Measurements from ENCODE around the gene GYS1.
"Not testable (repeated sequence)": the region's sequence is repeated elsewhere in the genome, so short reads cannot be mapped to it uniquely, and the experiment has no call there.

Gene GYS1

GRCh38 chr19:48919271-48919670 lies 73.8 kb downstream of the GYS1 start:
- not testable (repeated sequence) for DNase-seq (ENCODE audit: low read depth, low spot score); H3K27ac ChIP-seq

GRCh38 chr19:48918801-48919247 lies 74.3 kb downstream of the GYS1 start:
- no peak for DNase-seq (ENCODE audit: low read depth, low spot score)
- H3K27ac ChIP-seq: no peak overlapping the region
